Measurements from ENCODE around the gene TXNL4A. TPM values are rescaled to one million over a fixed set of nuclear protein-coding genes. Genes with fewer than 3 reads are reported as not detected.

Gene TXNL4A
- total and polyA plus RNA-seq, 2 donors (not counting 1 experiment from before 2014, with no cell fraction given) = 38.9 to 67.8 TPM

DNA sequence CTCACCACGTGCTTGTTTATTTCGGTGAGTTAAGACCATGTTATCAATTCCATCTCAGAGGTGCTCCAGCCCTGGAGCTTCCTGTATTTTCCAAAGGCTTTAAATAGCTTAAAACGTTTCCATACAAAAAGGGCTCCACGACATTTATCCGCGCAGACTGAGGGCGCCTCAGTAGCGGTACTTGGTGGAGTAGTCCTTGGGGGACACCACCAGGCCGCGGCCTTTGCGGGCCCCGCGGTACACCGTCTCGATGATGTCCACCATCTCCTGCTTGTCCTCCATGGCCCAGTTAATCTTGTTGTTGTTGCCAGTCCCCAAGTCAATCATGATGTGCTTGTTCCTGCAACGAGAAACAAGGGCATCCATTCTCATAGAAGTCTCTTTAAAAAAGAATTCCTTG lies 14.8 kb downstream of the TXNL4A start:
- no peaks in the 10 kb centered on the region for H3K9me3 Mint-ChIP-seq (ENCODE audit: insufficient read depth)
- Histone ChIP-seq H3K36me3 (replicated peaks in 1 of 2; ENCODE audit: control extremely low read depth in 1 of 2, control insufficient read depth in 1 of 2, extremely low read depth in 1 of 2, insufficient read depth in 2 of 2, low read length in 1 of 2) (peaks cover 0 to 42% of the 10 kb centered on the region in 2 experiments), H3K27ac (ENCODE audit: low read length in 2 of 2) (no peak overlapping the region)

DNA sequence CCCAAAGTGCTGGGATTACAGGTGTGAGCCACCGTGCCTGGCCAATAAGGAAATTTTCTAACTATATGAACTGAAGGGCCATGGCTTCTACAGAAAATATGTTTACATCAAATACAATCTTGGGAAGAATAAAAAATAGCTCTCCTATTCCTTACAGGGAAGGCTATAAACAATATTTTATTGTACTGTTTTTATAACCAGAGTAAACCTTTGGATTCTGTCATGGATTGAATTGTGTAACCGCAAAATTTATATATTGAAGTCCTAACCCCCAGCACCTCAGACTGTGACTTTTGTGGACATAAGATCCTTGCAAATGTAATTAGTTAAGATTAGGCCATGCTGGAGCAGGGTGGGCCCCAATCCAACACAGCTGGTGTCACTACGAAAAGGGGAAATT lies 15.6 kb downstream of the TXNL4A start:
- Histone ChIP-seq H3K79me2 (ENCODE audit: control insufficient read depth, insufficient read depth, low read length) (peaks cover 32% of the 10 kb centered on the region), H3K27ac (ENCODE audit: low read length in 2 of 2) (no peak overlapping the region), H3K4me1 (ENCODE audit: control insufficient read depth in 2 of 2, insufficient read depth in 2 of 2, low read length in 2 of 2) (no peaks in the 10 kb centered on the region), H3K36me3 (replicated peaks in 1 of 2; ENCODE audit: control extremely low read depth in 1 of 2, control insufficient read depth in 1 of 2, extremely low read depth in 1 of 2, insufficient read depth in 2 of 2, low read length in 1 of 2) (peaks cover 0 to 42% of the 10 kb centered on the region in 2 experiments), H3K9me3 (ENCODE audit: control extremely low read depth in 1 of 3, control insufficient read depth in 2 of 3, insufficient read depth in 1 of 3, low read length in 2 of 3) (no peaks in the 10 kb centered on the region), H3K4me3 (ENCODE audit: control extremely low read depth in 1 of 5, extremely low read depth in 1 of 5, insufficient read depth in 1 of 5, low read depth in 2 of 5, low read length in 4 of 5) (no peak overlapping the region), H2AFZ (ENCODE audit: insufficient read depth, low read depth, low read length, poor library complexity, severe bottlenecking) (no peak overlapping the region), H3K4me2 (replicated peaks; ENCODE audit: low read depth, low read length, poor library complexity, severe bottlenecking) (no peak overlapping the region), H3K27me3 (replicated peaks in 1 of 4; ENCODE audit: control extremely low read depth in 1 of 4, control insufficient read depth in 3 of 4, insufficient read depth in 4 of 4, low read length in 3 of 4) (no peaks in the 10 kb centered on the region), H3K9ac (ENCODE audit: low read length) (no peak overlapping the region), H4K20me1 (ENCODE audit: control insufficient read depth, insufficient read depth, low read length, poor library complexity, severe bottlenecking) (peaks cover 63% of the 10 kb centered on the region)
- Mint-ChIP-seq H3K27ac (no peak overlapping the region), H3K27me3 (no peaks in the 10 kb centered on the region), H3K4me1 (peaks cover 5% of the 10 kb centered on the region), H3K9me3 (ENCODE audit: insufficient read depth) (no peaks in the 10 kb centered on the region), H3K4me3 (no peak overlapping the region)
- ChIA-PET POLR2A (no interaction called here), CTCF (no interaction called here)
- no peak for ATAC-seq (ENCODE audit: low read depth)
- TF ChIP-seq EZH2 (IDR thresholded peaks at IDR 0.05; ENCODE audit: borderline replicate concordance, insufficient read depth, low read depth, low read length, poor library complexity, severe bottlenecking) = no peak
- no peak for TF ChIP-seq CTCF (IDR thresholded peaks at IDR 0.05)
- intact Hi-C loops (cut with micrococcal nuclease) = no loop called here
- 90% methylated on average over 1 of the region's 3 CpGs for WGBS (ENCODE audit: insufficient coverage)
- no peak for DNase-seq

More for the DNA sequence above, 14.8 kb downstream of the TXNL4A start:
- Histone ChIP-seq H2AFZ (ENCODE audit: insufficient read depth, low read depth, low read length, poor library complexity, severe bottlenecking) (no peak overlapping the region), H3K9ac (ENCODE audit: low read length) (no peak overlapping the region), H3K9me3 (ENCODE audit: control extremely low read depth in 1 of 3, control insufficient read depth in 2 of 3, insufficient read depth in 1 of 3, low read length in 2 of 3) (no peaks in the 10 kb centered on the region), H3K27me3 (replicated peaks in 1 of 4; ENCODE audit: control extremely low read depth in 1 of 4, control insufficient read depth in 3 of 4, insufficient read depth in 4 of 4, low read length in 3 of 4) (no peaks in the 10 kb centered on the region), H3K4me2 (replicated peaks; ENCODE audit: low read depth, low read length, poor library complexity, severe bottlenecking) (no peak overlapping the region), H3K79me2 (ENCODE audit: control insufficient read depth, insufficient read depth, low read length) (peaks cover 40% of the 10 kb centered on the region), H3K4me1 (ENCODE audit: control insufficient read depth in 2 of 2, insufficient read depth in 2 of 2, low read length in 2 of 2) (no peaks in the 10 kb centered on the region), H3K4me3 (ENCODE audit: control extremely low read depth in 1 of 5, extremely low read depth in 1 of 5, insufficient read depth in 1 of 5, low read depth in 2 of 5, low read length in 4 of 5) (no peak overlapping the region), H4K20me1 (ENCODE audit: control insufficient read depth, insufficient read depth, low read length, poor library complexity, severe bottlenecking) (peaks cover 71% of the 10 kb centered on the region)
- POLR2A ChIA-PET = interaction anchor here (0.7 kb wide), 1 partner anchor 26 kb away, joined by 4 read pairs; no protein-coding TSS in a partner anchor
- H3K27me3 Mint-ChIP-seq = no peaks in the 10 kb centered on the region
- CTCF ChIA-PET = no interaction called here
- no peak for ATAC-seq (ENCODE audit: low read depth)
- no peak for TF ChIP-seq EZH2 (IDR thresholded peaks at IDR 0.05; ENCODE audit: borderline replicate concordance, insufficient read depth, low read depth, low read length, poor library complexity, severe bottlenecking)
- WGBS (ENCODE audit: insufficient coverage) = 97% methylated on average over 16 of the region's 16 CpGs
- H3K27ac Mint-ChIP-seq = no peak overlapping the region
- peaks cover 9% of the 10 kb centered on the region for H3K4me1 Mint-ChIP-seq
- no peak overlapping the region for H3K4me3 Mint-ChIP-seq
- DNase-seq = no peak
- intact Hi-C loops (cut with micrococcal nuclease) = no loop called here

Measured in B cell (primary cell).